ENCODE results near the gene MIS18BP1.

DNA sequence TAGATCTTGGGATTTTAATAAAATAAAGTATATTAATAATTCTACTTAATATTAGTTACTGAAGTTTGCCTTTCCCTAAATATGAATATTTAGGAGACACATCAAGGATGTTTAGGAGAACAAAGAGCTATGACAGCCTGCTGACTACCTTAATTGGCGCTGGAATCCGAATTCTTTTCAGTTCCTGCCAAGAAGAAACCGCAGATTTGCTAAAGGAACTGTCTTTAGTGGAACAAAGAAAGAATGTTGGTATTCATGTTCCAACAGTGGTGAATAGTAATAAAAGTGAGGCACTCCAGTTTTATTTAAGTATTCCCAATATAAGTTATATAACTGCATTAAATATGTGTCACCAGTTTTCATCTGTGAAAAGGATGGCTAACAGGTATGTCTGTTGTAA is 54.5 kb downstream of the MIS18BP1 start:
- TF ChIP-seq SPI1 (IDR thresholded peaks at IDR 0.05; ENCODE audit: borderline replicate concordance, low read depth) (no peak), POLR2AphosphoS5 (IDR thresholded peaks at IDR 0.05; ENCODE audit: low read depth) (no peak), GABPA (IDR thresholded peaks at IDR 0.05; ENCODE audit: low read depth) (no peak)
- TF ChIP-seq, protein P1, sequence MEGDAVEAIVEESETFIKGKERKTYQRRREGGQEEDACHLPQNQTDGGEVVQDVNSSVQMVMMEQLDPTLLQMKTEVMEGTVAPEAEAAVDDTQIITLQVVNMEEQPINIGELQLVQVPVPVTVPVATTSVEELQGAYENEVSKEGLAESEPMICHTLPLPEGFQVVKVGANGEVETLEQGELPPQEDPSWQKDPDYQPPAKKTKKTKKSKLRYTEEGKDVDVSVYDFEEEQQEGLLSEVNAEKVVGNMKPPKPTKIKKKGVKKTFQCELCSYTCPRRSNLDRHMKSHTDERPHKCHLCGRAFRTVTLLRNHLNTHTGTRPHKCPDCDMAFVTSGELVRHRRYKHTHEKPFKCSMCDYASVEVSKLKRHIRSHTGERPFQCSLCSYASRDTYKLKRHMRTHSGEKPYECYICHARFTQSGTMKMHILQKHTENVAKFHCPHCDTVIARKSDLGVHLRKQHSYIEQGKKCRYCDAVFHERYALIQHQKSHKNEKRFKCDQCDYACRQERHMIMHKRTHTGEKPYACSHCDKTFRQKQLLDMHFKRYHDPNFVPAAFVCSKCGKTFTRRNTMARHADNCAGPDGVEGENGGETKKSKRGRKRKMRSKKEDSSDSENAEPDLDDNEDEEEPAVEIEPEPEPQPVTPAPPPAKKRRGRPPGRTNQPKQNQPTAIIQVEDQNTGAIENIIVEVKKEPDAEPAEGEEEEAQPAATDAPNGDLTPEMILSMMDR (IDR thresholded peaks at IDR 0.05; ENCODE audit: insufficient read depth, low read length): no peak

All from HL-60 (cell line).